ENCODE data around the gene SLC37A4. TPM values are rescaled to one million over a fixed set of nuclear protein-coding genes. Genes with fewer than 3 reads are reported as not detected.

Gene SLC37A4
- total and polyA plus RNA-seq, 2 of the 8 experiments (the other 6 are each of a cell fraction or from before 2014, with no cell fraction given): 35.1 to 91.9 TPM

DNA sequence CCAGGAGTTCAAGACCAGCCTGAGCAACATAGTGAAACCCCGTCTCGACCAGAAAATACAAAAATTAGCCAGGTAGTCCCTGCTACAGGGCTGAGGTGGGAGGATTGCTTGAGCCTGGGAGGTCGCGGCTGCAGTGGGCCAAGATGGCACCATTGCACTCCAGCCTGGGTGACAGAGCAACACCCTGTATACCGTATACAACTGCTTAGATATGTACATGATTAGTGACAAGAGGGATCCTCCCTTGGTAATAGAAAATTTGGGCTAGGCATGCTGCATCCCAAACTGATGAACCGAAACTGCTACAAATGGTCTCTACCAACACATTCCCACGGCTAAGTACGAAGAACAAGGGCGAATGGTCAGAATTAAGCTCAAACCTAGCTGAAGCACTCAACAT is 12.2 kb upstream of the SLC37A4 start:
- TF ChIP-seq ZNF274 (IDR thresholded peaks at IDR 0.05; ENCODE audit: borderline replicate concordance, extremely low read depth, low read length) (no peak), RFX5 (IDR thresholded peaks at IDR 0.05; ENCODE audit: borderline replicate concordance, low read depth, low read length) (no peak), SAP30 (IDR thresholded peaks at IDR 0.05; ENCODE audit: insufficient read depth, insufficient replicate concordance, low read length) (no peak), SIX5 (IDR thresholded peaks at IDR 0.05; ENCODE audit: low read depth, low read length) (no peak), KDM4A (IDR thresholded peaks at IDR 0.05; ENCODE audit: low read depth, low read length, severe bottlenecking) (no peak), PHF8 (conservative IDR thresholded peaks at IDR 0.05; ENCODE audit: low read depth, low read length) (no peak), SP1 (IDR thresholded peaks at IDR 0.05; ENCODE audit: low read depth, low read length) (no peak), NANOG (IDR thresholded peaks at IDR 0.05; ENCODE audit: insufficient read depth, low read depth, low read length, poor library complexity, severe bottlenecking) (no peak), RAD21 (IDR thresholded peaks at IDR 0.05 in 1 of 2, conservative IDR thresholded peaks at IDR 0.05 in 1 of 2; ENCODE audit: low read depth in 2 of 2, low read length in 2 of 2) (no peak), POLR2A (IDR thresholded peaks at IDR 0.05; ENCODE audit: control extremely low read depth in 1 of 2, low read depth in 2 of 2, low read length in 2 of 2) (no peak), RBBP5 (IDR thresholded peaks at IDR 0.05; ENCODE audit: borderline replicate concordance, low read depth, low read length) (no peak)
- H4K20me1 ChIP-seq (replicated peaks in 1 of 2; ENCODE audit: control insufficient read depth in 1 of 2, insufficient read depth in 2 of 2, low read length in 2 of 2): peaks cover 0 to 6% of the 10 kb centered on the region in 2 experiments
- CTCF ChIA-PET (ENCODE audit: partially characterized antibody): interaction anchor here (0.7 to 2.4 kb wide), 11 partner anchors 8 to 1122 kb away, joined by 3 to 5 read pairs (median 3); no protein-coding TSS in a partner anchor
- POLR2A ChIA-PET (ENCODE audit: partially characterized antibody): interaction anchor here (0.6 to 5.7 kb wide), 11 partner anchors 8 to 137 kb away, joined by 3 to 45 read pairs (median 4); partner anchors contain the start of genes HMBS, HYOU1, RPS25 and SLC37A4
- H2AFZ ChIP-seq (ENCODE audit: low read length): no peak overlapping the region
- H3K9ac ChIP-seq (replicated peaks in 1 of 4; ENCODE audit: extremely low read depth in 1 of 4, low read depth in 3 of 4, low read length in 3 of 4): no peak overlapping the region
- H3K4me2 ChIP-seq (ENCODE audit: insufficient read depth in 1 of 2, low read depth in 2 of 2, low read length in 2 of 2): no peak overlapping the region
- H3K27ac ChIP-seq (ENCODE audit: low read depth, low read length): no peak overlapping the region
- no peak for DNase-seq (ENCODE audit: low read depth in 1 of 2, low spot score in 2 of 2)
- H3K56ac ChIP-seq (replicated peaks; ENCODE audit: insufficient read length, low read depth, low read length): no peak overlapping the region
- no peak overlapping the region for H4K91ac ChIP-seq (replicated peaks; ENCODE audit: insufficient read length, low read length)
- H3K27me3 ChIP-seq (replicated peaks in 1 of 4; ENCODE audit: control insufficient read depth in 3 of 4, extremely low read depth in 1 of 4, insufficient read depth in 3 of 4, low read length in 3 of 4): no peaks in the 10 kb centered on the region
- H2BK12ac ChIP-seq (ENCODE audit: low read depth, low read length): no peak overlapping the region
- no peak overlapping the region for H2BK120ac ChIP-seq (replicated peaks; ENCODE audit: low read depth, low read length)
- H2BK20ac ChIP-seq (ENCODE audit: low read length): no peak overlapping the region
- H3K23ac ChIP-seq (ENCODE audit: insufficient read length): no peak overlapping the region
- no peak overlapping the region for H3K14ac ChIP-seq (ENCODE audit: insufficient read length)
- no peak overlapping the region for H3K18ac ChIP-seq (ENCODE audit: extremely low read depth, low read length)
- no peak overlapping the region for H3K4ac ChIP-seq (replicated peaks; ENCODE audit: insufficient read length, low read depth, low read length)
- no peaks in the 10 kb centered on the region for H3K79me1 ChIP-seq (ENCODE audit: low read depth, low read length)
- no peak overlapping the region for H2BK15ac ChIP-seq (ENCODE audit: low read length)
- no peak overlapping the region for H2BK5ac ChIP-seq (ENCODE audit: low read depth, low read length)
- H2AK5ac ChIP-seq (ENCODE audit: low read depth, low read length): no peak overlapping the region
- no peaks in the 10 kb centered on the region for H3K79me2 ChIP-seq (ENCODE audit: control insufficient read depth in 1 of 2, insufficient read depth in 2 of 2, low read length in 2 of 2)
- no peak for FAIRE-seq
- H3K4me3 ChIP-seq (ENCODE audit: extremely low read depth in 1 of 4, insufficient read depth in 2 of 4, low read depth in 3 of 4, low read length in 4 of 4): no peak overlapping the region
- no peak overlapping the region for H4K5ac ChIP-seq (ENCODE audit: insufficient read length, low read depth, low read length)
- peaks cover 12 to 27% (median 22%) of the 10 kb centered on the region in 4 experiments; a peak in 7 of 8 replicates for H3K36me3 ChIP-seq (ENCODE audit: control insufficient read depth in 2 of 4, insufficient read depth in 4 of 4, low read length in 3 of 4)
- 85% methylated on average over 9 of the region's 9 CpGs; no CpG with 5 or more reads in 1 of the 2 experiments for WGBS, 2 experiments (ENCODE audit: extremely low coverage in 1 of 2, insufficient coverage in 1 of 2, insufficient read length in 1 of 2, insufficient replicate concordance in 2 of 2, low coverage in 1 of 2, low lambda C conversion rate in 2 of 2, missing lambda C conversion rate in 1 of 2)
- no peak overlapping the region for H4K8ac ChIP-seq (ENCODE audit: extremely low read depth, insufficient read depth, low read length)
- no peaks in the 10 kb centered on the region for H3K9me3 ChIP-seq (ENCODE audit: insufficient read depth in 2 of 2, low read depth in 1 of 2, low read length in 1 of 2)
- H3K4me1 ChIP-seq (replicated peaks in 1 of 4; ENCODE audit: control insufficient read depth in 3 of 4, insufficient read depth in 4 of 4, low read length in 3 of 4): peaks cover 0 to 3% (median 2%) of the 10 kb centered on the region in 4 experiments; a peak in 3 of 7 replicates
- H3K23me2 ChIP-seq (ENCODE audit: low read depth, low read length): no peaks in the 10 kb centered on the region
